Common myeloid progenitor, CD34-positive (primary cell): ENCODE results near the gene HSF5. TPM values are rescaled to one million over a fixed set of nuclear protein-coding genes. Genes with fewer than 3 reads are reported as not detected.
A peak's percentile ranks its signal among the peaks of the same experiment; 100 is the strongest.

ENCODE experiments used
- CTCF ChIA-PET: fragments of 350-600 bp; sonication (Branson Sonifier 250); formaldehyde crosslinking; loops from one replicate; lab custom pipeline; 2021; ENCODE audit warnings: antibody characterized with exemption; lab: Charles Lee
- POLR2A ChIA-PET: fragments of 350-600 bp; sonication (Branson Sonifier 250); formaldehyde crosslinking; loops from one replicate; lab custom pipeline; 2021; ENCODE audit warnings: antibody characterized with exemption; lab: Charles Lee
- DNase-seq, 3 donors: peaks; one replicate each; pipeline versions ENCODE4 v3.0.0 to v3.0.0-alpha.2; 2013
- H3K27ac ChIP-seq, 2 experiments: 1 replicate in 1 of 2; 2 replicates in 1 of 2; pipeline ENCODE4 v1.7.0; 2013; ENCODE audit warnings: inconsistent platforms in 2 of 2, low read length in 2 of 2, mild to moderate bottlenecking in 2 of 2, low read depth in 1 of 2, moderate library complexity in 1 of 2; ENCODE audit not compliant: severe bottlenecking in 2 of 2, insufficient read depth in 1 of 2, poor library complexity in 1 of 2
- H3K27me3 ChIP-seq, 5 experiments: replicated peaks in 2 of 5; 1 replicate in 3 of 5; 2 replicates in 2 of 5; pipeline versions ENCODE4 v1.6.1 to v1.7.0; 2013; ENCODE audit warnings: low read length in 4 of 5, mild to moderate bottlenecking in 2 of 5, moderate library complexity in 2 of 5, inconsistent platforms in 1 of 5; ENCODE audit not compliant: insufficient read depth in 5 of 5, control insufficient read depth in 4 of 5
- H3K36me3 ChIP-seq, 4 experiments: 1 replicate in 2 of 4; 2 replicates in 2 of 4; pipeline versions ENCODE4 v1.6.1 to v1.7.0; 2013; ENCODE audit warnings: low read length in 3 of 4, control low read depth in 1 of 4, mild to moderate bottlenecking in 1 of 4; ENCODE audit not compliant: control insufficient read depth in 4 of 4, insufficient read depth in 4 of 4
- H3K4me1 ChIP-seq, 4 experiments: 1 replicate in 3 of 4; 2 replicates in 1 of 4; pipeline versions ENCODE4 v1.6.1 to v1.7.1; 2013; ENCODE audit warnings: low read length in 3 of 4, mild to moderate bottlenecking in 3 of 4, control low read depth in 1 of 4, inconsistent platforms in 1 of 4, moderate library complexity in 1 of 4; ENCODE audit not compliant: control insufficient read depth in 4 of 4, insufficient read depth in 4 of 4; ENCODE audit errors: control extremely low read depth in 1 of 4
- H3K4me3 ChIP-seq, 7 experiments: 1 replicate in 4 of 7; 2 replicates in 3 of 7; pipeline versions ENCODE4 v1.5.1 to v1.7.0; 2013; ENCODE audit warnings: mild to moderate bottlenecking in 7 of 7, low read length in 6 of 7, moderate library complexity in 6 of 7, inconsistent platforms in 2 of 7, low read depth in 2 of 7, control low read depth in 1 of 7; ENCODE audit not compliant: insufficient read depth in 4 of 7, control insufficient read depth in 1 of 7; ENCODE audit errors: extremely low read depth in 1 of 7
- H3K9me3 ChIP-seq, 5 experiments: 1 replicate in 4 of 5; 2 replicates in 1 of 5; pipeline versions ENCODE4 v1.6.1 to v1.7.1; 2013; ENCODE audit warnings: low read length in 4 of 5, mild to moderate bottlenecking in 2 of 5, inconsistent platforms in 1 of 5, low read depth in 1 of 5, moderate library complexity in 1 of 5; ENCODE audit not compliant: control insufficient read depth in 4 of 5, insufficient read depth in 2 of 5; ENCODE audit errors: control extremely low read depth in 1 of 5
- WGBS: methylation state at CpG from one replicate; pipeline ENCODE4 v1.1.5; 2013; ENCODE audit not compliant: insufficient coverage; 5-methylcytosine and 5-hydroxymethylcytosine counted together
- polyA plus RNA-seq: library from polyadenylated mRNA; unstranded; fragments of 120-200 nt; gene quantifications from one replicate; pipeline ENCODE4 v1.2.1, GENCODE V29; 2013

Gene HSF5
- 3.4 TPM for polyA plus RNA-seq

DNA sequence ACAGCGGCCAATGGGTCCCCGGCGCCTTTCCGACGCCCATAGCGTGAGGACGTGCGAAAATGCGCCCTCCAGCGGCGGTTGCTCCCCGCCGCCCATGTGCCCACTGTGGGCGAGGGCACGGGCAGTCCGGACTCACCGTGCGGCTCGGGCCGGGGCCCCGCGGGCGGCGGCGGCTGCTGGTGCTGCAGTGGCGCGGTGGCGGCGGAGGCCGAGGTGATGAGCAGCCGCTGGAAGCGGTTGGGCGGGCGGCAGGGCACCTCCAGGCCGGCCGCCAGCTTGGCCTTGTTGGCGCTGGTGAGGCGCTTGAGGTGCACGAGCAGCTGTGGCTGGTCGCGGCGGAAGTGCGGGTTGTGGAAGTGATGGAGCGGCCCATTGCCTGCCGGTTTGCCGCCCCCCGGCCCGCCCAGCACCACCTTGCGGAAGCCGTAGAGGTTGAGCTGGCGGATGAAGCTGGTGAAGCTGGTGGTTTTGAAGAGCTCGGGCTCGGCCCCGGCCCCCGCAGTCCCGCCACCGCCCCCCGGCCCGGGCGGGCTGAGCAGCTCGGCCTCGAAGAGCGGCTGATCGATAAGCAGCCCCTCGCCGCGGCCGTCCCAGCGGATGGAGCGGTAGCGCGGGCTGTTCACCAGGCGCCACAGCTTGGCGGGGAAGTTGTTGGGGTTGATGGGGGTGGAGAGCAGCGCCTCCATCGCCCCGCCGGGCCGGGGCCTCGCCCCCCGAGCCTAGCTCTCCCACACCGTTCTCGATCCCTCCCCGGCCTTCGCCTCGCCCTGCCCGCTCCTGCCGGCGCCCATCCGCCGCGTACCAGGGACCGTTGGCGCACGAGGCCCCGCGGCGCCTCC is at the start of gene HSF5:
HSF5 (minus strand) TSS at position 820 of the 839 bp plus-strand sequence; CDS start at position 686, 134 bp downstream.
- H3K4me3 ChIP-seq, result peak within 1 kb of the TSS in 6 of 7 experiments; percentile 4 to 70 (median 45)
- H3K36me3 ChIP-seq, result peaks cover 16 to 39% (median 27%) of the 10 kb centered on the region in 4 experiments
- ChIA-PET CTCF (interaction anchor here (0.7 to 1.1 kb wide), 11 partner anchors 11 to 172 kb away, joined by 3 to 8 read pairs (median 4); no protein-coding TSS in a partner anchor), POLR2A (no interaction called here)
- H3K4me1 ChIP-seq, result peaks cover 0 to 12% (median 5%) of the 10 kb centered on the region in 4 experiments
- H3K9me3 ChIP-seq, result no peaks in the 10 kb centered on the region
- WGBS, result 23% methylated on average over 63 of the region's 98 CpGs
- DNase-seq, result peak; percentile 86 to 96 (median 93)
- H3K27me3 ChIP-seq, result no peaks in the 10 kb centered on the region
- H3K27ac ChIP-seq, result no peak within 1 kb of the TSS

- Histone ChIP-seq H3K4me1 (peaks cover 0 to 11% (median 4%) of the 10 kb centered on the region in 4 experiments), H3K36me3 (no peaks in the 10 kb centered on the region), H3K27ac (no peak overlapping the region), H3K4me3 (no peak overlapping the region), H3K9me3 (no peaks in the 10 kb centered on the region), H3K27me3 (peaks cover 0 to 16% (median 8%) of the 10 kb centered on the region in 5 experiments)
- ChIA-PET POLR2A (no interaction called here), CTCF (interaction anchor here (1.9 to 2.5 kb wide), 2 partner anchors 9 to 18 kb away, joined by 7 to 8 read pairs; no protein-coding TSS in a partner anchor)
- no peak for DNase-seq
- 86% methylated on average over 1 of the region's 4 CpGs for WGBS
Measured at GRCh38 chr17:58537266-58537665, 49.1 kb upstream of the HSF5 start.

DNA sequence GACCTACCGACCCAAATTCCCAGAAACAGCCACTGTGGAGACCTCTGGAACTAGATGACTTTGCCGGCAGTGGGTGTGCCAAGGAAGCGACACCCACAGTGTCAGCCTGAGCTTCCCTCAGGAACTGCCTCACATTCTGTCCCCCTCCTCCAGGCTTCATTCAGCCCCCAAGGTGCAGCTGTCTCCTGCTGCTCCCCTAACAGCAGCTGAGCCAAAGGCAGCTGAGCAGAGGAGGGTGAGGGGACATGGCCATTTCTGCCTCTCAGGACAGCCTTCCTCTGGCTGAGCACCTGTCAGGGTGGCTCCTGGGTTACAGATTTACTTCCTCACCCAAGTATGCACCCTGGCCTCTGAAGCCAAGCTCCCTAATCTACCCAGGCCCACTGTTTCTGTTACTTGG is 48.3 kb upstream of the HSF5 start:
- CTCF ChIA-PET, result interaction anchor here (1.9 to 2.5 kb wide), 3 partner anchors 8 to 17 kb away, joined by 6 to 8 read pairs (median 7); no protein-coding TSS in a partner anchor
- H3K9me3 ChIP-seq, result no peaks in the 10 kb centered on the region
- DNase-seq, result no peak
- H3K4me1 ChIP-seq, result peaks cover 0 to 16% (median 9%) of the 10 kb centered on the region in 4 experiments
- POLR2A ChIA-PET, result no interaction called here
- no peak overlapping the region for H3K27ac ChIP-seq
- no peak overlapping the region for H3K4me3 ChIP-seq
- no peaks in the 10 kb centered on the region for H3K36me3 ChIP-seq
- peaks cover 0 to 20% (median 8%) of the 10 kb centered on the region in 5 experiments for H3K27me3 ChIP-seq
- WGBS, result 96% methylated on average over 3 of the region's 3 CpGs

- ChIA-PET CTCF (interaction anchor here (0.8 to 2.1 kb wide), 2 partner anchors 10 to 28 kb away, joined by 3 to 6 read pairs; no protein-coding TSS in a partner anchor), POLR2A (no interaction called here)
- Histone ChIP-seq H3K27ac (no peak overlapping the region), H3K4me1 (peaks cover 0 to 20% (median 13%) of the 10 kb centered on the region in 4 experiments), H3K4me3 (no peak overlapping the region), H3K27me3 (peaks cover 0 to 32% (median 16%) of the 10 kb centered on the region in 5 experiments), H3K9me3 (no peaks in the 10 kb centered on the region), H3K36me3 (no peaks in the 10 kb centered on the region)
- WGBS, result 94% methylated on average over 2 of the region's 2 CpGs
- no peak for DNase-seq
Measured at GRCh38 chr17:58535431-58535830, 47.2 kb upstream of the HSF5 start.

GRCh38 chr17:58534901-58535421 is 46.8 kb upstream of the HSF5 start:
- WGBS, result 94% methylated on average over 4 of the region's 4 CpGs

DNA sequence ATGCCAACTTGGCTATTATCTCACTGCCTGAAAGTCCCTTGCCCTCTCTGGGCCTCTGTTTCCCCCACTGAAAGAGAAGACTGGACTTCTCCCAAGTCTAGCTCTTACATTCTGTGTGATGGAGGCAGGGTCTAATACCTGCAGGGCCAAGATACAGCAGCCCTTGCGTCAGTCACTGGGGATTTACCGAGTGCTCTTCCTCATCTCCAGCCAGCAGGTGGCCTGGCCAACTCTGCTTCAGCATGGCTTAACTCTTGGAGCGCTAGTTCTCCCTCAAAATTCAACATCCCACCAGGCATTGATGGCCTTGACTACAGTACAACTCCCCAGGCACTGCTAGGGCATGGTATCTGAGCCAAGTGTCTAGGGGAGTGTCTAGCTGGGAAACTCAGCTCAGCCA is 46.1 kb upstream of the HSF5 start:
- POLR2A ChIA-PET, result interaction anchor here (1.1 kb wide), 1 partner anchor 11 kb away, joined by 3 read pairs; no protein-coding TSS in a partner anchor
- no peak overlapping the region for H3K4me3 ChIP-seq

More at GRCh38 chr17:58534901-58535421, 46.8 kb upstream of the HSF5 start:
- CTCF ChIA-PET, result interaction anchor here (0.8 to 2.1 kb wide), 2 partner anchors 10 to 28 kb away, joined by 3 to 6 read pairs; no protein-coding TSS in a partner anchor
- Histone ChIP-seq H3K27ac (no peak overlapping the region), H3K4me1 (peaks cover 0 to 20% (median 13%) of the 10 kb centered on the region in 4 experiments), H3K27me3 (peaks cover 0 to 36% (median 18%) of the 10 kb centered on the region in 5 experiments), H3K36me3 (no peaks in the 10 kb centered on the region), H3K4me3 (no peak overlapping the region), H3K9me3 (no peaks in the 10 kb centered on the region)
- DNase-seq, result peak in 2 of 3 donors; percentile 25 to 29
- POLR2A ChIA-PET, result no interaction called here

More for the DNA sequence above, 46.1 kb upstream of the HSF5 start:
- peaks cover 0 to 19% (median 12%) of the 10 kb centered on the region in 4 experiments for H3K4me1 ChIP-seq
- peaks cover 0 to 37% (median 22%) of the 10 kb centered on the region in 5 experiments for H3K27me3 ChIP-seq
- no peak for DNase-seq
- WGBS, result 100% methylated on average over 2 of the region's 3 CpGs
- CTCF ChIA-PET, result interaction anchor here (1.2 to 2.1 kb wide), 3 partner anchors 11 to 474 kb away, joined by 3 to 6 read pairs (median 3); no protein-coding TSS in a partner anchor
- no peak overlapping the region for H3K27ac ChIP-seq
- H3K36me3 ChIP-seq, result no peaks in the 10 kb centered on the region
- H3K9me3 ChIP-seq, result no peaks in the 10 kb centered on the region
